SK-N-SH treated with all-trans-retinoic acid at 6 μM for 48 hours (cell line): Measurements from ENCODE around the gene LIN9.

Experiments used
- ATAC-seq: fragments of 200-7000 bp; cut with Tn5 transposase; 3 replicates; pipeline ENCODE4 v1.9.1; 2020; ENCODE audit warnings: mild to moderate bottlenecking, moderate library complexity
- ARNTL ChIP-seq: fragments of 450-650 bp; formaldehyde crosslinking; IDR thresholded peaks from 2 replicates; pipeline ENCODE4 v1.5.0; 2020; ENCODE audit warnings: low read depth, mild to moderate bottlenecking, moderate library complexity, borderline replicate concordance
- BACH2 ChIP-seq: fragments of 250-450 bp; sonication (Bioruptor Pico); IDR thresholded peaks from 2 replicates; pipeline ENCODE4 v1.9.0; 2021; ENCODE audit warnings: mild to moderate bottlenecking, borderline replicate concordance
- CSDC2 ChIP-seq: fragments of 250-450 bp; sonication (Bioruptor Pico); IDR thresholded peaks from 2 replicates; pipeline ENCODE4 v1.5.0; 2020; ENCODE audit warnings: mild to moderate bottlenecking, moderate library complexity
- ESRRG ChIP-seq: fragments of 250-450 bp; sonication (Bioruptor Pico); IDR thresholded peaks from 2 replicates; pipeline ENCODE4 v1.6.1; 2021; ENCODE audit warnings: mild to moderate bottlenecking
- GLIS3 ChIP-seq: fragments of 250-450 bp; sonication (Bioruptor Pico); IDR thresholded peaks from 2 replicates; pipeline ENCODE4 v1.5.0; 2020; ENCODE audit warnings: mild to moderate bottlenecking, moderate library complexity
- ISL1 ChIP-seq: fragments of 250-450 bp; sonication (Bioruptor Pico); IDR thresholded peaks from 2 replicates; pipeline ENCODE4 v2.1.2; 2022; ENCODE audit warnings: mild to moderate bottlenecking, moderate library complexity
- OSR1 ChIP-seq: fragments of 250-450 bp; sonication (Bioruptor Pico); IDR thresholded peaks from 2 replicates; pipeline ENCODE4 v1.8.0; 2022; ENCODE audit warnings: moderate library complexity, mild to moderate bottlenecking, inconsistent platforms
- PPARA ChIP-seq: fragments of 250-450 bp; sonication (Bioruptor Pico); IDR thresholded peaks from 2 replicates; pipeline ENCODE4 v1.5.0; 2020; ENCODE audit warnings: mild to moderate bottlenecking, borderline replicate concordance
- RARB ChIP-seq: fragments of 250-450 bp; sonication (Bioruptor Pico); IDR thresholded peaks from 2 replicates; pipeline ENCODE4 v1.8.0; 2021; ENCODE audit warnings: mild to moderate bottlenecking, moderate library complexity
- SNAI2 ChIP-seq: fragments of 250-450 bp; sonication (Bioruptor Pico); IDR thresholded peaks from 2 replicates; pipeline ENCODE4 v1.5.0; 2020; ENCODE audit warnings: mild to moderate bottlenecking, moderate library complexity
- TCF4 ChIP-seq: fragments of 250-450 bp; sonication (Bioruptor Pico); IDR thresholded peaks from 2 replicates; pipeline ENCODE4 v1.8.0; 2021; ENCODE audit warnings: mild to moderate bottlenecking, moderate library complexity, borderline replicate concordance
- TOX ChIP-seq: fragments of 250-450 bp; sonication (Bioruptor Pico); IDR thresholded peaks from 2 replicates; pipeline ENCODE4 v1.8.0; 2021; ENCODE audit warnings: mild to moderate bottlenecking, moderate library complexity, borderline replicate concordance
- ZC3H10 ChIP-seq: fragments of 250-450 bp; sonication (Bioruptor Pico); IDR thresholded peaks from 2 replicates; pipeline ENCODE4 v1.5.1; 2021; ENCODE audit warnings: mild to moderate bottlenecking, moderate library complexity
- ZFP3 ChIP-seq: fragments of 250-450 bp; sonication (Bioruptor Pico); IDR thresholded peaks from 2 replicates; pipeline ENCODE4 v1.5.0; 2020; ENCODE audit warnings: mild to moderate bottlenecking, moderate library complexity
- ZNF565 ChIP-seq: fragments of 450-650 bp; formaldehyde crosslinking; conservative IDR thresholded peaks from 2 replicates; pipeline ENCODE4 v1.5.0; 2020; ENCODE audit warnings: low read depth, mild to moderate bottlenecking, moderate library complexity
- ZNF70 ChIP-seq: fragments of 450-650 bp; formaldehyde crosslinking; IDR thresholded peaks from 2 replicates; pipeline ENCODE4 v1.5.0; 2020; ENCODE audit warnings: mild to moderate bottlenecking, moderate library complexity
- ZNF8 ChIP-seq: fragments of 450-650 bp; formaldehyde crosslinking; IDR thresholded peaks from 2 replicates; pipeline ENCODE4 v1.5.0; 2020; ENCODE audit warnings: mild to moderate bottlenecking, moderate library complexity
- TF ChIP-seq, protein P1 (sequence below): fragments of 250-450 bp; sonication (Bioruptor Pico); IDR thresholded peaks from 2 replicates; pipeline ENCODE4 v1.5.1; 2021; ENCODE audit warnings: mild to moderate bottlenecking, moderate library complexity
- TF ChIP-seq, protein P2 (sequence below): fragments of 250-450 bp; sonication (Bioruptor Pico); IDR thresholded peaks from 2 replicates; pipeline ENCODE4 v1.8.0; 2021; ENCODE audit warnings: low read depth, mild to moderate bottlenecking, moderate library complexity, borderline replicate concordance
- TF ChIP-seq, protein P3 (sequence below): fragments of 250-450 bp; sonication (Bioruptor Pico); IDR thresholded peaks from 2 replicates; pipeline ENCODE4 v1.5.0; 2020; ENCODE audit warnings: mild to moderate bottlenecking, moderate library complexity
- TF ChIP-seq, protein P4 (sequence below): fragments of 250-450 bp; sonication (Bioruptor Pico); IDR thresholded peaks from 2 replicates; pipeline ENCODE4 v1.5.1; 2020; ENCODE audit warnings: low read depth, mild to moderate bottlenecking, moderate library complexity

LIN9 gene

DNA sequence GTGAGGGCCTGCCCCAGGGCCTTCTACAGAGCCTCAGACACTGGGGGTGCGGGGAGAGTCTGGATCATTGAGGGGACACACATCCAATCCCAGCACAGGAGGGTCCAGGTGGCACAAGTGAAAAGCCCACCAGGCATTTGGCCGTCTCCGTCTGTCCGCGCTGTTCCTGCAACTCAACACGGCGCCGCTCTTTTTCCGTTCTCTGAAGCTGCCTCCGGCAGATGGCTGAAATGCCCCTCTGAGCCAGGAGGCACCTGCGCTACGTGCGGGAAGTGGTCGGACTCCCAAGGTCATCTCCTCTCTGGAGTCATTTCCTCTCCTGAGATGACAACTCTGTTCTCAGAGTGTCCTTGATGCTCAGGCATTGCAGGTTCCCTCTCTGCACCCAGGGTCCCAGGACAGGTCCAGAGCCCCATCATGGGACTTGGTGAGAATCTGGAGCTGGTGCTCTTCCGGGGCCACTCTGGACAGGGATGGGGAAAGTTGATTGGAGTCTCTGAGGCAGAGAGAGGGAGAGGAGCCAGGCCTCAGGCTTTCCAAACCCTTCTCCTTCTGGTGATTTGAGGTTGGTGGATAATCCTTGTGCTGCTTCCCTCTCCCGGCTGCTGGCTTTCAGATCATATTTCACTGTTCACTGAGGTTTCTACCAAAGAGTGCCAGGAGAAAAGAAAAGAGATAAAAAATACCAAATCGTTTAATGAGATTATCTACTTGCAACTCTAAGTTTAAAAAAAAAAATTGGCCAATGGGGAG, 99.5 kb downstream of the LIN9 start:
- ATAC-seq: peak; percentile 35
- no peak for TF ChIP-seq ZNF8 (CRISPR knock-in tag)
- no peak for TF ChIP-seq ZFP3 (CRISPR knock-in tag)
- no peak for TF ChIP-seq OSR1

DNA sequence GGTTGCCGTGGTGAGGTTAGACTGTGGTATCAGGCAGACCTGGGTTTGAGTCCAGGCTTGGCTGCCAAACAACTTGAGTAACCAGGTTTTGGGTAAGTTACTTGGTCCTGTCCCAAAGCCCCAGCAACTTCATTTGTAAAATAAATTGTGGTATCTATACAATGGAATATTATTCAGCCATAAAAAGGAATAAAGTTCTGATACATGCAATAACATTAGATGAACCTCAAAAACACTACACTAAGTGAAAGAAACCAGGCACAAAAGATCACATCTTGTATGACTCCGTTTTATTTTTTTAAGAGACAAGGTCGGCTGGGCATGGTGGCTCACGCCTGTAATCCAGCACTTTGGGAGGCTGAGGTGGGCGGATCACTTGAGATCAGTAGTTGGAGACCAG, 101.9 kb downstream of the LIN9 start:
- ATAC-seq: no peak
- TF ChIP-seq ZNF565 (CRISPR knock-in tag): no peak
- no peak for TF ChIP-seq ZC3H10 (CRISPR knock-in tag)
- no peak for TF ChIP-seq BACH2 (CRISPR knock-in tag)
- TF ChIP-seq ZFP3 (CRISPR knock-in tag): no peak
- TF ChIP-seq SNAI2: no peak
- TF ChIP-seq, protein P1, sequence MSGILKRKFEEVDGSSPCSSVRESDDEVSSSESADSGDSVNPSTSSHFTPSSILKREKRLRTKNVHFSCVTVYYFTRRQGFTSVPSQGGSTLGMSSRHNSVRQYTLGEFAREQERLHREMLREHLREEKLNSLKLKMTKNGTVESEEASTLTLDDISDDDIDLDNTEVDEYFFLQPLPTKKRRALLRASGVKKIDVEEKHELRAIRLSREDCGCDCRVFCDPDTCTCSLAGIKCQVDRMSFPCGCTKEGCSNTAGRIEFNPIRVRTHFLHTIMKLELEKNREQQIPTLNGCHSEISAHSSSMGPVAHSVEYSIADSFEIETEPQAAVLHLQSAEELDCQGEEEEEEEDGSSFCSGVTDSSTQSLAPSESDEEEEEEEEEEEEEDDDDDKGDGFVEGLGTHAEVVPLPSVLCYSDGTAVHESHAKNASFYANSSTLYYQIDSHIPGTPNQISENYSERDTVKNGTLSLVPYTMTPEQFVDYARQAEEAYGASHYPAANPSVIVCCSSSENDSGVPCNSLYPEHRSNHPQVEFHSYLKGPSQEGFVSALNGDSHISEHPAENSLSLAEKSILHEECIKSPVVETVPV: no peak
- no peak for TF ChIP-seq ISL1 (CRISPR knock-in tag)
- TF ChIP-seq GLIS3 (CRISPR knock-in tag): no peak
- no peak for TF ChIP-seq ARNTL
- TF ChIP-seq RARB (CRISPR knock-in tag): no peak
- no peak for TF ChIP-seq ESRRG (CRISPR knock-in tag)
- no peak for TF ChIP-seq OSR1
- TF ChIP-seq, protein P2, sequence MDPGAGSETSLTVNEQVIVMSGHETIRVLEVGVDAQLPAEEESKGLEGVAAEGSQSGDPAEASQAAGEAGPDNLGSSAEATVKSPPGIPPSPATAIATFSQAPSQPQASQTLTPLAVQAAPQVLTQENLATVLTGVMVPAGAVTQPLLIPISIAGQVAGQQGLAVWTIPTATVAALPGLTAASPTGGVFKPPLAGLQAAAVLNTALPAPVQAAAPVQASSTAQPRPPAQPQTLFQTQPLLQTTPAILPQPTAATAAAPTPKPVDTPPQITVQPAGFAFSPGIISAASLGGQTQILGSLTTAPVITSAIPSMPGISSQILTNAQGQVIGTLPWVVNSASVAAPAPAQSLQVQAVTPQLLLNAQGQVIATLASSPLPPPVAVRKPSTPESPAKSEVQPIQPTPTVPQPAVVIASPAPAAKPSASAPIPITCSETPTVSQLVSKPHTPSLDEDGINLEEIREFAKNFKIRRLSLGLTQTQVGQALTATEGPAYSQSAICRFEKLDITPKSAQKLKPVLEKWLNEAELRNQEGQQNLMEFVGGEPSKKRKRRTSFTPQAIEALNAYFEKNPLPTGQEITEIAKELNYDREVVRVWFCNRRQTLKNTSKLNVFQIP (CRISPR knock-in tag): no peak
- no peak for TF ChIP-seq CSDC2 (CRISPR knock-in tag)
- no peak for TF ChIP-seq ZNF70 (CRISPR knock-in tag)
- no peak for TF ChIP-seq ZNF8 (CRISPR knock-in tag)
- TF ChIP-seq, protein P3, sequence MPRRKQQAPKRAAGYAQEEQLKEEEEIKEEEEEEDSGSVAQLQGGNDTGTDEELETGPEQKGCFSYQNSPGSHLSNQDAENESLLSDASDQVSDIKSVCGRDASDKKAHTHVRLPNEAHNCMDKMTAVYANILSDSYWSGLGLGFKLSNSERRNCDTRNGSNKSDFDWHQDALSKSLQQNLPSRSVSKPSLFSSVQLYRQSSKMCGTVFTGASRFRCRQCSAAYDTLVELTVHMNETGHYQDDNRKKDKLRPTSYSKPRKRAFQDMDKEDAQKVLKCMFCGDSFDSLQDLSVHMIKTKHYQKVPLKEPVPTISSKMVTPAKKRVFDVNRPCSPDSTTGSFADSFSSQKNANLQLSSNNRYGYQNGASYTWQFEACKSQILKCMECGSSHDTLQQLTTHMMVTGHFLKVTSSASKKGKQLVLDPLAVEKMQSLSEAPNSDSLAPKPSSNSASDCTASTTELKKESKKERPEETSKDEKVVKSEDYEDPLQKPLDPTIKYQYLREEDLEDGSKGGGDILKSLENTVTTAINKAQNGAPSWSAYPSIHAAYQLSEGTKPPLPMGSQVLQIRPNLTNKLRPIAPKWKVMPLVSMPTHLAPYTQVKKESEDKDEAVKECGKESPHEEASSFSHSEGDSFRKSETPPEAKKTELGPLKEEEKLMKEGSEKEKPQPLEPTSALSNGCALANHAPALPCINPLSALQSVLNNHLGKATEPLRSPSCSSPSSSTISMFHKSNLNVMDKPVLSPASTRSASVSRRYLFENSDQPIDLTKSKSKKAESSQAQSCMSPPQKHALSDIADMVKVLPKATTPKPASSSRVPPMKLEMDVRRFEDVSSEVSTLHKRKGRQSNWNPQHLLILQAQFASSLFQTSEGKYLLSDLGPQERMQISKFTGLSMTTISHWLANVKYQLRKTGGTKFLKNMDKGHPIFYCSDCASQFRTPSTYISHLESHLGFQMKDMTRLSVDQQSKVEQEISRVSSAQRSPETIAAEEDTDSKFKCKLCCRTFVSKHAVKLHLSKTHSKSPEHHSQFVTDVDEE (CRISPR knock-in tag): no peak
- TF ChIP-seq TCF4 (CRISPR knock-in tag): no peak
- TF ChIP-seq PPARA (CRISPR knock-in tag): no peak

DNA sequence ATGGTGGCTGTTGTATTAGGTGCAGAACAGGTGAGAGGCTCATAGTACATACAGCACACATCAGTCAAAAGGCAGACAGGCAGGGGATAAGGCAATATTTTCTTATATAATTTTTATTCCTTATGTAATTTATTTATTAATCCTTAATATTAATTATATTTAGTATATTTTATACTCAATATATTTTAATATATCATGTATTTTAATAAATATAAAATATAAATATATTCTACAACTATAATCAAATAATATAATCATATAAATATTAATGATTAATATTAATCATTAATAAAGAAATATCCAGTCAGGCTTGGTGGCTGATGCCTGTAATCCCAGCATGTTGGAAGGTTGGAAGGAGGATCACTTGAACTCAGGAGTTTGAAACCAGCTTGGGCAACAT, 104.8 kb downstream of the LIN9 start:
- TF ChIP-seq ZNF565 (CRISPR knock-in tag) (no peak), TOX (CRISPR knock-in tag) (no peak), ARNTL (no peak), ESRRG (CRISPR knock-in tag) (no peak)
- TF ChIP-seq, protein P4, sequence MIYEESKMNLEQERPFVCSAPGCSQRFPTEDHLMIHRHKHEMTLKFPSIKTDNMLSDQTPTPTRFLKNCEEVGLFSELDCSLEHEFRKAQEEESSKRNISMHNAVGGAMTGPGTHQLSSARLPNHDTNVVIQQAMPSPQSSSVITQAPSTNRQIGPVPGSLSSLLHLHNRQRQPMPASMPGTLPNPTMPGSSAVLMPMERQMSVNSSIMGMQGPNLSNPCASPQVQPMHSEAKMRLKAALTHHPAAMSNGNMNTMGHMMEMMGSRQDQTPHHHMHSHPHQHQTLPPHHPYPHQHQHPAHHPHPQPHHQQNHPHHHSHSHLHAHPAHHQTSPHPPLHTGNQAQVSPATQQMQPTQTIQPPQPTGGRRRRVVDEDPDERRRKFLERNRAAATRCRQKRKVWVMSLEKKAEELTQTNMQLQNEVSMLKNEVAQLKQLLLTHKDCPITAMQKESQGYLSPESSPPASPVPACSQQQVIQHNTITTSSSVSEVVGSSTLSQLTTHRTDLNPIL (CRISPR knock-in tag): no peak
- TF ChIP-seq, all 23 proteins: peak for 0

DNA sequence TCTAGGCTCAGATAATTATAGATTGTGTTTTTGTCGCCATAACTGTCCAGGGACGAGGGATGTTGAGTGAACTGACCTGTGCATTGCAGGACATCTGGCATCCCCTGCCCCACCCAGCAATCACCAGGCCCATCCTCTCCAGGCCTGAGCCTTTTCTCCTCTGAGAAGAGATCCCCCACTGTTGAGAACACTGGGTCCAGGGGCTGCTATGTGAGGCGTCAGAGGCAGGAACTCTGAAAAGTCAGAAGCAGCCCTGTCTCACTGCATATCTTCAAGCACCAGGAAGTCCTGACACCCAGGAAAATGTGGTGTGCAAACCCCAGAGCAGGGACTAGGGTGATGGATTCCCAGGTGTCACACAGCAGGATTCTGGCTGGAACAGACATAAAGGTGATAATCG, 105.3 kb downstream of the LIN9 start:
- no peak for ATAC-seq
- TF ChIP-seq PPARA (CRISPR knock-in tag) (no peak), BACH2 (CRISPR knock-in tag) (no peak), ZNF8 (CRISPR knock-in tag) (no peak), ARNTL (no peak), GLIS3 (CRISPR knock-in tag) (no peak), TOX (CRISPR knock-in tag) (no peak), ESRRG (CRISPR knock-in tag) (no peak), SNAI2 (no peak)
- TF ChIP-seq, protein P2 (CRISPR knock-in tag): no peak

More for the DNA sequence above, 104.8 kb downstream of the LIN9 start:
- no peak for ATAC-seq
